Esophagus muscularis mucosa (tissue), 4 donors: Measurements from ENCODE around the gene RALGPS2.

ENCODE experiments used
- CTCF ChIP-seq, 3 experiments: fragments of 200-600 bp in 2 of 3; fragments of 450-650 bp in 1 of 3; sonication (generic) in 2 of 3; IDR thresholded peaks; one replicate each; pipeline ENCODE4 v1.5.1; 2017 to 2019; ENCODE audit warnings: antibody characterized with exemption in 3 of 3, mild to moderate bottlenecking in 2 of 3, moderate library complexity in 1 of 3
- EP300 ChIP-seq: sonication (generic); formaldehyde crosslinking; IDR thresholded peaks from one replicate; pipeline ENCODE4 v1.6.1; 2017; ENCODE audit warnings: antibody characterized with exemption
- POLR2A ChIP-seq: fragments of 450-650 bp; IDR thresholded peaks from one replicate; pipeline ENCODE4 v1.6.1; 2017; ENCODE audit warnings: antibody characterized with exemption, moderate library complexity, mild to moderate bottlenecking, low read depth
- POLR2AphosphoS5 ChIP-seq, 2 donors: sonication (generic); formaldehyde crosslinking; IDR thresholded peaks; one replicate each; pipeline ENCODE4 v1.6.1; 2017; ENCODE audit warnings: antibody characterized with exemption in 2 of 2

- TF ChIP-seq CTCF (IDR thresholded peaks at IDR 0.05) = no peak
- no peak for TF ChIP-seq POLR2A
- no peak for TF ChIP-seq POLR2AphosphoS5 (IDR thresholded peaks at IDR 0.05)
- no peak for TF ChIP-seq EP300
Measured at GRCh38 chr1:178875936-178876335, 150.9 kb downstream of the RALGPS2 start.
